Myocyte (in vitro differentiated cells): ENCODE results near the gene FAM216B. TPM values are rescaled to one million over a fixed set of nuclear protein-coding genes. Genes with fewer than 3 reads are reported as not detected.
A peak's percentile ranks its signal among the peaks of the same experiment; 100 is the strongest.
"Not testable (repeated sequence)": the region's sequence is repeated elsewhere in the genome, so short reads cannot be mapped to it uniquely, and the experiment has no call there.

Experiments
- DNase-seq: peaks from one replicate; pipeline ENCODE4 v3.0.0-alpha.2; 2012; ENCODE audit warnings: low read depth
- total RNA-seq: library from RNA; depleted of rRNA; stranded (reverse); fragments of >200 nt; gene quantifications from 2 replicates; pipeline ENCODE4 v1.2.3, GENCODE V29; 2014

The FAM216B gene
- total RNA-seq, 1 donor from 2014 or later = not detected

DNA sequence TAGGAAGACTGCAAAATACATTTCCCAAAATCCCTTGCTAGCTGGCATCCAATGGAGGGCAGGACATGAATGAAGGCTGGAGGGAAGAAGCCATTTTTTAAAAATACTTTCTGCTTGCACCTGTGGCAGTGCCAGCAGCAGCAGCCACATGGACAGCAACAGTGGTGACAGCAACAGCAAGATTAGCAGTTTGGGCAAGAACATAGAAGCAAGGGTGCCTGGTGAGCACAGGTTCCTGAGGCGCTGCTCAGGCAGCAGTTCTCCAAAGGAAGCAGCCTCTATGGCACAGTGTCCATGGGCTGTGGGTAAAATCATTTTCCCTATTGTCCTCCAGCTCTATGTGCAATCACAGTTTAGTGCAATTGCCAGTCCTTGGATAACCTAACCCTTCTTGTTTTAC lies 1.3 kb upstream of the FAM216B start:
- DNase-seq = no peak

DNA sequence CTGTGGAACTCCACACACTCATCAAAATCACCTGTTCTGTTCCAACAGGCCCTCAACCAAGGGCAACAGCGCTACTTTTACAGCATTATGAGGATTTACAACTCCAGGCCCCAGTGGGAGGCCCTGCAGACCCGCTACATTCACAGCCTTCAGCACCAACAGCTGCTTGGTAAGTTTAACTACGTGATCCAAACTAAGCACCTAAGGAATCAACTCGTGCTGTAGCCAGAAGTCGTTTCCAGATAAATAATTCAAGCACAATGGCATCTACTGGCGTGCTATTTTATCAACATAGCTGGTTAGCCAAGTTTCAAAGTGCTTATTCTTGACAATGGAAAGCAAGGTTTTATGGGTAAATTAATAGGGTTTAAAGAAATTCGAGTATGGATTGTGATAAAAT lies 5.3 kb downstream of the FAM216B start:
- DNase-seq = no peak

DNA sequence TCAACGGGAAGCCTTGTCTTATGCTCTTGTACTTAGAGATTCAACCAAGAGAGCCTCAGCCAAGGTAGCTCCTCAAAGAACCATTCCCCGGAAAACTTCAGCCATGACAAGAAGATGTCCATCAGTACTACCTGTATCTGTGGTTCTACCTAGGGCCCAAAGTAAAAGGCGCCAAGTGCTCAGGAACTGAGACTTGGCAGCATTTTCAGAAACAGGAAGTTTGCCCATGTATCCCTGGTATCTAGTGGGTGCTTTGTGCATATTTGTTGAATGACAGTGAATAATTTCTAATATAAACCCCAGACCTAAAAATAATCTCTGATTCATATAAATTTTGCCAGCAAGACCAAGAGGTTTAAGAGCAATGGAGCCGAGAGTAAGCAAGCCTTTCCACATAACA lies 7.2 kb downstream of the FAM216B start:
- no peak for DNase-seq

DNA sequence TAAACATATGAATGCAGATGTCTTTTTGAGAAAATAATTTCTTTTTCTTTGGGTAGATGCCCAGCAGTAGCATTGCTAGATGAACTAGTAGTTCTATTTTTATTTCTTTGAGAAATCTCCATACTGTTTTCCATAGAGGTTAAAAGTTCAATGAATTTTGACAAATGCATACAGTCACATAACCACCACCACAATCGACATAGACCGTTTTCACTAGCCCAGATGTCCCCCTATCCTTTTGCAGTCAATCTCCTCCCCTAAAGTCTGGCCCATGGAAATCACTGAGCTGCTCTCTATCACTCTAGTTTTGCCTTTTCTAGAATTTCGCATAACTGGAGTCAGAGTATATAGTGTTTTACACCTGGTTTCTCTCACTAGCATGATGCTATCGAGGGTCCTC lies 10.8 kb downstream of the FAM216B start:
- DNase-seq = no peak

DNA sequence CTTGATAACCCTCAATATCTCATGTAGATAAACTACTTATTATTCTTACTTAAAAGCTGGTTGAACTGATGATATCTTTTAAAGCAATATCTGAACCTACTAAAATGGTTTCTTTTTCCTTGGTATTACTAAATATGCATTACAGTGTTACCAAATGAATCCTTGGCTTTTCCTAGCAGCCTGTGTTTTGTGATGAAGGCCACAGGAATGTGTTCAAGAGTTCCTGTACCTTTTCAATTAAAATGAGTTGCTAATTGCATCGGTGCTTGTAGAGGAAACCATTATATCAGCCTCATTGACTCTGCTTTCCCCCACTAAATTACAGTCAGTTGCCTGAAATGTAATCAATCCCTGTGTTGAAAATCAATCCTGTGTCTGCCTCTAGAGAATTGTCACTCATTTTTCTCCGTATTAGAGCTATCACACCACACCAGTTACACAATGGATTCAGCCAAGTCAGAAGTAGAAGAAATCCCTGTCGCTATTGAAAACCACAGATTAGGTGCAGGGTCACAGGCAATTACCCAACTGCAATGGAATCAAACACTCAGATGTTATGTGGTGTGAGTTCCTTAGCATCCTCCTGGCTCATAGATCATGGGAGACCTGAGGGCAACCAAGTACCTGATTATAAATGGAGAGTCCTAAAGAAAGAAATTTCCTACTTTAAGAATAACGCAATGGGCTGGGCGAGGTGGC lies 13.3 kb downstream of the FAM216B start:
- no peak for DNase-seq

DNA sequence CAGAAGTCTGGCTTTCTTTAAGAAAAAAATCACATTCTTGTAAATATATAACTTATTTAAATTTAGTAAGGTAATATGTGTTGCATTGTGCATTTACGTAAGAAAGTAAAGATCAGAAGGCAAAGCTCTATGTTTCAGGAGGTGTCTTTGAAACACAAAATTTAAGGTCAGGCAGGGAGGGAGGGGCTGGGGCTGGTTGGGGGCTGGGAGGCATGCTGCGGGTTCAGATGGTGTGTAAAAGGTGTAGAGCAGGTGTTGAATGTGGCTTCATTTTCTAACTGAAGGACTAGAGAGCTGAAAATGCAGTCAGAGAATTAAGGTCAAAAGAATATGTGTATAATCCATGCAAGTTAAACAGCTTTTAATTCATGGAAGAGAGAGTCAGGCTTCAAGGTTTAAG lies 14.3 kb downstream of the FAM216B start:
- no peak for DNase-seq

DNA sequence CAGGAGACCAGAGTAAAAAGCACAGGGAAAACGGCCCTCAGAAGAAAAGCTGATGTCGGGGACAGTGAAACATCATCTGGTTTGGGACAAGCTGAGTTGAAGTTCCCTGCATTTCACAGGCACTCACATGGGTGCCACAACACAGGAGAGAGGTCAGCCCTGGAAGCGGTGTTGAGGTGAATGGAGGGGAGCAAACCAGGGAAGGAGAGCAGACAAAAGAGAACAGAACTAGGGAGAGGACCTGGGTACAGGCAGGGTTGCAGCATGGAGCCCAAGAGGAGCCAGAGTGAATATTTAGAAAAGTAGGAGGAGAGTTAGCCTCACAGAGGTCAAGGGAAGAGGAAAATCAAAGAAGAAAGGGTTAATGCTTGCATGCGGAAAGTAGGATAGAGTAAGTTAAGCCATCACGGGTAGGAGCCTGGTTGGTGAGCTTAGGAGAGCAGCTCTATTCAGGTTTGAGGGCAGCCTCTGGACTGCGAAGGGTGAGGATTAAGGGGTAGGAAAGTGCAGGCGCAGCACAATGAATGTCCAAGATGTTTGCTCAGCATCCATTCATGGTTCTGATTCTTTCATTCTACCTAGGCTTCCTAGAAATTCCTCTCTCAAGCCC lies 15.5 kb downstream of the FAM216B start:
- DNase-seq = no peak

DNA sequence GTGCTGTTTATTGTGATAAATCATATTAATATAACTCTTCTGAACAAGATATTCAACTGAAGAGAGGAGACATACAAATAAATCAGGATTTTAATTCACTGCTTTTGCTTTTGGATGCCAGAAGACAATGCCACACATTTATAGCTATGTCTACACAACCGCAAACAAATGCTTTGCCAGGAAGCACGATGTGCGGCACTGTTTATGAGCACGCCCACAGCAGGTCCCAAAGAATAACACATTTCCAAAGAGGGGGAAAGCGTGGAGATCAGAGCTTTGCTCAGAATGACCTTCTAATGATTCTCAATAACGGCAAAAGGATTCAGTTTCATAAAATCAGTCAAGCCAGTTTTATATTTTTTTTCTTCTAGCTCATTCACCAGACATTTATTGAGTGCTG lies 16.7 kb downstream of the FAM216B start:
- DNase-seq = peak; percentile 33

DNA sequence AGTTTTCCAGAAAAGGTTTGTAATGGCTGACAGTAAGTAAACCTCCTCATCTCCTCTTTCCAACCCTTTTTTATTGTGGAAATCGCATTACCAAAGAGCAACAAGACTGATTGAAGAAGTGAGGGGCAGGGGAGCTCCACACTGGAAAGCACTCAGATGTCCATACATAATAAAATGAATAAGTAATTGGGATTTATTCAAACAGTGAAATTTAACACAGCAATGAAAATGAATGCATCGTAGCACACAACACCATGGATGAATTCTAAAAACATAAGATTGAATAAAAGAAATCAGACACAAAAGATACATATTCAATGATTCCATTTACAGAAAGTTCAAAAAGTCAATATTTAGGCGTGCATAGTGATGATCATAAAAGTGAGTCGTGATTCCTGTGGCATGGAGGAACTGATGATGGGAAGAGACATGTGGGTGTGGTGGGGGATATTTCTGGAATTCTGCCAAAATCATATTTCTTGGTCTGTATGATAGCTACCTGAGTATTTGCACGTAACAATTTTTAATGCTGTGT lies 18.8 kb downstream of the FAM216B start:
- DNase-seq = no peak

DNA sequence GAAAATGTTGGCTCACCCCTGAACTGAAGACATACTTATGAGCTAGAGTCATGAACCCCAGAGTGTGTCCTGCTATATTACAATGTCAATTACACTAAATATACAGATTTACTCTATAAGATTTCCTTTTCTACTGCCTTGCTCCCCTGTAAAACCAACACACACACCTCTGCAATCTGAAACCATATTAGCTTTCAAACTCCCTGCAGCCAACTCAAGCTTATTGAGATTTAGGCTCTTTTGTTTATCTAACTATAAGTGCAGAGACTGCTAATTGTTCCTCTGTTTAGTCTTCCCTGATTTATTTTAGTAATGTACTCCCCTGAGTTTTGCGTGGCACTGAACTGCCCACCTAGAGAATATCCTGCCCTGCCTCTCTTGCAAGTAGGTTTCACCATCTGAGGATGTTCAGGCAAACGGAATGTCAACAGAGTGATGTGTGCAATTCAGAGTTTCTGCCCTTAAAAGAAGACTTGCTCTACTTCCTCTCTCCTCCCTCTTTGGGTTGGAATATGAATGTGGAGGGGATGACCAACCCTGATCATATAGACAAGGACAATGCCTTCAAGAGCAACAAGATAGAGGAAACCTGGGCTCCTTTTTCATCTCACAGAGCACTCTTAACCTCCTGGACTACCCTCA lies 22.3 kb downstream of the FAM216B start:
- no peak for DNase-seq

DNA sequence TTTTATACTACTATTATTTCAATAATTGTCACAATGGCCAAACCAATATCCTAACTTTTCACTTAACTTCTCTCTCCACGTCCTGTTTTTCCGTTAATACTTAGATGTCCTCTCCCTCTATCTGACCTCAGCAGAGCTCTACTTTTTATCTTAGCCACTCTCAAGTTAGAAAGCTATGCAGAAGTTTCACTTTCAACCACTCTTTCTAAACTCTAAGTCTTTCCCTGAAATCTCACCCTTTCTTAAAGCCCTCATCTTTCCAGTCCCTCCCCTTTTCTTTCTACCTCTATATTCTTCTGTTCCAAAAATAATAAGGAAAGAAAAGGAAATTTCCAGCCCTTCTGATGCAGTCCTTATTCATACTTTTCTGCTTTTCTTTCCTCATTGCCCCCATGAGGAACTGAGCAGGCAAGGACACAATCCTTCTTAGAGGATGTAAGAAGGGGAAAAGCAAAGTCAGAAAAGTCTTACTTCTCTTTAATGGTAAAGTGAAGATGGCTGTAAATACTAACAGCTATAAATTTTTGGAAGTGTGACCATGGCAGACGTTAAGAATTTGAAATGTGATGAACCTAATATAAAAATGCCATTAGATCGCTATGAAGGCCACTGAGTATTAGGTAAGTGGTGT lies 23.0 kb downstream of the FAM216B start:
- DNase-seq = no peak

DNA sequence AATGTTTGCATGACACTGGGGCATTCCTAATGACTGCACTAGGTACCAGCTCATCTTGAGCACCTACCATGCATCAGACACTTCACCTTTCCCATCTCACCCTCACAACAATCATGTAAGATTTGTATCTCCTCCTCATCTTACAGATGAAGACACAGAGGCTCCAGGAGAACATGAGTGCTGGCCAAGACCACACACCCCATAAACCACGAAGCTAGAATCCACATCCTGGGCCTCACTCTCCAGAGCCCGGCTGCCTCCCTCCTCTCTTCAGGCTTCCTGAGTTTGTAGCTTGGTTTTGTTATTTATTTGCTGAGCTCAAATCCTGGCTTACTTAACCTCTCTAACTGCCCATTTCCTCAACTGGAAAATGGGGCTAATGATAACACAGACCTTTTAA lies 25.9 kb downstream of the FAM216B start:
- DNase-seq = peak; percentile 25

DNA sequence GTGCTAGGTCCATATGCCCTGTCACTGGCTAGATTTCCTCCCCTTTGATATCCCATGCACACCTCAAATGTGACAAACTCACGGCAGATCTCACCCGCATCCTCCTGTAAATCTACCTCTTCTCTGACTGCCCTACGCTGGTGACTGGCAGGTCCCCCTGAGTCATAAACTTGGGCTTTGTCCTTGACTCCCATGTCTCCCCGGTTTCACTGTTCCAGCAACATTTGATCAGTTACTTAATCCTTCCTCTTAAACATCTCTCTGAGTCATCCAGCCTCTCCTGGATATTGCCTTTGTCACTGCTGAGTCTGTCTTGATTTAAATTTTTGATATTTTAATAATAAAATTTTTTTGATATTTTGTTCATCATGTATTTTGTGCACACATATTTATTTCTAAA lies 26.5 kb downstream of the FAM216B start:
- no peak for DNase-seq

DNA sequence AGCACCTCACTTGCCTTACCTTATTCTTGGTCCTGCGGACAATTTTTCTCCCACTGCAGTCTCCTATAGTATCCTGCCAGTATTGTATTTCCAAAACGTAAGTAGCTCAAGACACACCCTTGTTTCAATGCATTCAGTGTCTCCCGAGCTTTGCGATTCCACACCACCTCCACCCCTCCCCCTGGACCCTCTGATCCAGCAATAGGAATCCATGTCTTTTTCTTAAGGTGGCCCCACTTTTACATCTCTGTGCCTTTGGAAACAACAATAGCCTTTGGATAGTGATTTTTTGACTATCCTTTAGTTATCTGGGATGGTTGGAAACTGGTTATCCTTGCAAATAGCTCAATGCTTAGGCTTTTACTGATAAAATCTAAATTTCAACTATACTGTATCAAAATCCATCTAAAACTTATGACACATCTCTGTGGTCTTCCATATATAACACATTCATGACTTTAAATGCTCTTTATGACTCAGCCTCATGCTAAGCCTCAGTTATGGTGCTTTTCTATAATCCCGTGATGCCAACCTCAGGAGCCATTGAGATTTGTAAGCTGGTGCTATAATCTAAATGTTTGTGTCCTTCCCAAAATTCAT lies 27.1 kb downstream of the FAM216B start:
- DNase-seq = no peak

DNA sequence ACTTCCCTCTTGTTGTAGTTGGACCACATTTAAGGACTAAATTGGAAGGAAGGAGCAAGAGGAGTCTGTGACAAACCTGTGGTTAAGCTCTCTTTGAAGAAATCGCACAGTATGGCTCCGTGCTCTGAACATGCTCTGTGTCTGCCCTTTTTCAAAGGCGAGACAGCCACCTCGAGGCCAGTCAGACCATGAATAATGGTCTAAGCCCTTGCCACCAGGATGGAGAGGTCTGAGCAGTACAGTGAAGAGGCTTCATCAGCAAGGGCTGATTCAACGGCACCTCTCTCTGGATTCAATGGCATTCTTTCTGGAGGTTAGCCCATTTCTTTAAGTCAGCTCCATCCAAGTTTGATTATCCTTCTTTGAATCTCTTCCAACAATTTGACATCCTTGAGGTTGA lies 30.9 kb downstream of the FAM216B start:
- DNase-seq = no peak

DNA sequence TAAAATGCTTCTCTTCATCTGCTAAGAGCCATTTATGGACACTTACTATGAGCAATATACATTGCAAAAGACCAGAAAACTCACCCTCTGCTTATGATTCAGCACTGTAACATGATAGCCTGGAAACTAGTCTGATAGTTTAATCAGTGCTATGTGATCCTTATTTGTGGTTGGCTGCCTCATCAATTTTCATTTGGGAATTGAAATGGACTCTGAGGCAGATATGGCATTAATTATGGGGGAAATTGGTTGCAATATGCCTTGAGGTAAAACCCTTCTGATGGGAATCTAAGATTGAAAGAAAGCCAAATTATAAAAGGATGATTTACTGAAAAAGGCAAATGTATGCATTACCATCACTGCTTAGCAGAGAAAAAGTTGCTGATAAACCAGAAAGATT lies 33.5 kb downstream of the FAM216B start:
- DNase-seq = no peak

DNA sequence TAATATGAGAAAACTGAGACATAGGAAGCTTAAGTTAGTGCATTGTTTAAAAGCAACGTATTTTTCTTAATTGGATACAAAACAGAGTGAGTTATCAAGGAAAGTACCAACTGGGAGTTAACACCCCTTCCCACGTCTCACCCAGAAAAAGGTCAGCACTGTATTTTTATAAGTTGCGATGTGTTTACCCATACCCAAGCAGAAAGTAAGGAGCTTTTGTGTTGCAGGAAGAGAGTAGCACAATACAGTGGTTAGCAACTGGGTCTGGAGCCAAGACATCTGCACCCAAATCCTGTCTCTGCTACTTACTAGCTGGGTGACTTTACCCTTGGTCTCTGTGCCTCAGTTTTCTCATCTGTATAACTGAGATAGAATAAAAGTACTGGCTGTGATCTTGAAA lies 34.3 kb downstream of the FAM216B start:
- no peak for DNase-seq

DNA sequence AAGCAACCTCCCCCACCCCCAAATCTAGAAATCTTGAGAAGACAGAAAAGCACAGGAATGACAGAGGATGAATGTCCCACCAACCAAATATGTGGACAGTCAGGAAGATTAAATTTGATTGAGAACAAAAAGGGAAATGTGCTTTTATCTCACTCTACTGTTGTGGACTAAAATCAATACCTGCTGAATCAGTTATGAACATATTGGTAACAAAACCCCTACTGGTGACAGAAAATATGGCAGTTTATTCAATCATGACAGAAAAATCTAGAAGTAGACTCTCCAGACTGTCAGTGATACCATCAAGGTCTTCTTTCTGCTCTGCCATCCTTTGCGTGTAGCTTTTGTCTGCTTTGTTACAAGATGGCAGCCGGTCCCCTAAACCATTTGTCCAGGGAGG lies 35.2 kb downstream of the FAM216B start:
- DNase-seq = no peak

DNA sequence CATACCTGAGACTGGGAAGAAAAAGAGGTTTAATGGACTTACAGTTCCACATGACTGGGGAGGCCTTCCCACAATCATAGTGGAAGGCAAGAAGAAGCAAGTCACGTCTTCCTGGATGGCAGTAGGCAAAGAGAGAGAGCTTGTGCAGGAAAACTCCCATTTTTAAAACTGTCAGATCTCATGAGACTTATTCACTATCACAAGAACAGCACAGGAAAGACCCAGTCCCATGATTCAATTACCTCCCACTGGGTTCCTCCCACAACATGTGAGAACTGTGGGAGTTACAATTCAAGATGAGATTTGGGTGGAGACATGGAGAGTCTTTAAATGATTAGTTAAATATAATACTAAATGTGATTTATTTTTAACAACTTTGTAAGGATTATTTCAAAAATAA lies 38.3 kb downstream of the FAM216B start:
- DNase-seq = not testable (repeated sequence)

DNA sequence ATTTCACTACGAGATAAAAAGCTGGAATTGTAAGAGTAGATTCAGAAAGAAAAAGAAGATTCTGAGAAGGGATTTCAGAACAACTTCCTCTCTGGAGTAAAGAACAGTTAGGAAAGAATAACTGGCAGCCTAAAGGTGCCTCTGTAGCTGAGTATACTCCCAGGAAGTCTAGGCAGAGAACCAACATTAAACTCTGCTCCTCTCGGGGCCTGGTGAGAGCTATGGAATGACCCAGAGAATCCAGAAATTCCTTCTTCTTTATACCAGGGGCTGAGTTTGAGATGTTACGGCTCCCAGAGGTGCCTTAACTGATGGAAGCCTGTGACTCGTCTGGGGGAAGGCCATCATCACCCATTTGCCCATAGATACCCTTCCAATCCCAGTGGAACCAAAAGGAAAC lies 39.1 kb downstream of the FAM216B start:
- no peak for DNase-seq

DNA sequence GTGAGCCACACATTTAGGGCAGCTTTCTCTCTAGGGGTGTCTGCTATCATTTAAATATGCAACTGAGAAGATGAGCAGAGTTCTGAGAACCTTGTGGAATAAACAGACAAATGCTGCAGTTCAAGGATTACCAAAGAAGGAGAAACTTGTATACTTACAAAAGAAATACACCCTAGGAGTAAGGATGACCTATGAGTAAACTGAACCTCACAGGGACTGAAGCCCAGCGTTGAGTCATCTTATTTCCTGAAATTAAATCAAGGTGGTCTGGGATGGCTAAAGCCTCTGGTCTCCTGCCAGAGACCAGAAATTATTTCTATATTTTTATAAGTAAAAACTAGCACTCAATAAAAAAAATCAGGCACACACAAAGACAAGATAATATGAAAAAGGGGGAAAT lies 40.1 kb downstream of the FAM216B start:
- DNase-seq = peak; percentile 26
